Frontal cortex (tissue), 4 donors: ENCODE results near the gene CASK. TPM values are rescaled to one million over a fixed set of nuclear protein-coding genes. Genes with fewer than 3 reads are reported as not detected.

Experiments used
- DNase-seq, 2 donors: peaks; one replicate each; pipeline ENCODE4 v3.0.0; 2012; ENCODE audit warnings: low spot score in 2 of 2
- FAIRE-seq: peaks from 2 replicates; lab custom pipeline; 2012; peaks lifted over from hg19 to GRCh38; lab: Jason Lieb, UNC
- total RNA-seq: library from RNA; depleted of rRNA; stranded (reverse); fragments of >200 nt; gene quantifications from one replicate; pipeline ENCODE4 v1.2.3, GENCODE V29; 2014
- donor health status: control.
- donor health status: control.
- donor health status: control.

CASK gene
- total RNA-seq, 1 donor from 2014 or later, result 72.6 TPM

DNA sequence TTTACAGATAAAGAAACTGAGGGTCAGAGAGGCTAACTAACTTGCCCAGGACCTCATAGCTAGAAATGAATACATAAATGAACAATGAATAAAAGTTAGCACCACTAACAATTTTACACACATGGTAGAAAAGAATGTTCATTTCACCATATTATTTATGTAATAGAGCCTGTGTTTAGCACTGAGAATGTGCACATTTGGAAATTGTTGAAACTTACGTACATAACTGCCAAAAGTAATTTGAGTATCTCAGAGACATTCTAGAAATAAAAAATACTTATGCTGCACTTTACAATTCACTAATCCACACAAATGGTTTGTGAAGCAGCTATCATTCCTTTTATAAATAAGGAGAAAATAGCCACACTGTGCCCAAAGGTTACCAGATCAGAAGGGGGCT is 9.9 kb downstream of the CASK start:
- no peak for FAIRE-seq

DNA sequence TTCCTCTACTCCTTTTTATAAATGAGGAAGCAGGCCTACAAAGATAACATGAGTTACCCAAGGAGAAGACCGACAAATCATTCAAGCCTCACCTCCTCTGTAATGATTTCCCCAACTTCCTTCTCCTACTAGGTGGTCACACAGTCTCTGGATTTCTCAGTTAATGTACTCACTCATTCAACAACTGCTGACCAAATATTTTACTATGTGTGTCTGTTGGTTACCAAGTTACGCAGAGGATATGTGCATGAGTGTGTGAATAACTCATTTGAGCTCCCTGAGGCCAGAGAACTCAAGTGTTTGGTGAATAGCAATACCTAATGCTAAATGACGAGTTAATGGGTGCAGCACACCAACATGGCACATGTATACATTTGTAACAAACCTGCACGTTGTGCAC is 10.4 kb downstream of the CASK start:
- DNase-seq, result no peak
- no peak for FAIRE-seq

More for the DNA sequence above, 9.9 kb downstream of the CASK start:
- no peak for DNase-seq

DNA sequence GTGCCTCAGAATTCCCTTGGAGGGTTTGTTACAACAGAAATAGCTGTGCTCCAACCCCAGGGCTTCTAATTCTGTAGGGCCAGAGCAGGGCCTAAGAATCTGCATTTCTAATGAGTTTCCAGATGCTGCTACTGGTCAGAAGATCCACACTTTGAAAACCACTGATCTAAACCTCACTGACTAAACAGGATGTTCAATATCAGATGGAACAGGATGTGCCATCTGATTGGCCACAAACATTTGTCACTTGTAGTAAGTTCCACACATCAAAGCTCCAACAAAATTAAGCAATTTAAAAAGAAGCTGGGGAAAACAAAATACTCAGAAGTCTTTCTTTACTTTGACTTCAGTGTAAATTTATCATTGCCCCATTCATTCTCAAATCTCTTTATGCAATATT is 14.3 kb downstream of the CASK start:
- DNase-seq, result no peak
- no peak for FAIRE-seq

DNA sequence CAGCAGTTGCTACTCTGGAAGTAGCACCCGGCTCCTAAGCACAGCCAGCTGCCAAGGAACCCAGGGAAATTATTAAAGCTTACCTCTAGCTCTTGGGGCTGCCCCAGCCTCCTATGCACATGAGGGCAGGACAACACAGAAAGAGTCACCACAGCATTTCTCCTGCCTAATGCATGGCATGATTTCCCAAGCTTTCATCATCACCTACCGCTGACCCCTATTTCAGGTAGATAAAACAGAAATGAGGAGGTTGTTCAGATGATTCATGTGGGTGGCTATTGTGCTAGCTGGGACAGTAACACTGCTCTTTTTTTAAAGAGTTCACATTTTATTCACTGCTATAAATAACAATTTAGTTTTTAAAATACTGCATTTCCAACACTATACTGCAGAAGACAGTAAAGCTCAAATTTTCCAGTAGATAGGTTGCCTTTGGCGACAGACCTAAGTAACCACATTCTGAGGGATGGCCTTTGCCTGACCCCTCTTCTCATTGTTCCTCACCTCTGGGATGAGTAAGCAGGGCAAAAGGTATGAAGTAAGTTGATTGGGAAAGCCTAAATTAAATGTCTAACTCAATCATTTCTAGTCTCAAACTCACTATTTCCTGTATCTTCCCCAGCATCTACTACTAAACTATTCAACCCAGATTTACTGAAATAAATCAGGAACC is 16.7 kb downstream of the CASK start:
- no peak for DNase-seq
- no peak for FAIRE-seq

DNA sequence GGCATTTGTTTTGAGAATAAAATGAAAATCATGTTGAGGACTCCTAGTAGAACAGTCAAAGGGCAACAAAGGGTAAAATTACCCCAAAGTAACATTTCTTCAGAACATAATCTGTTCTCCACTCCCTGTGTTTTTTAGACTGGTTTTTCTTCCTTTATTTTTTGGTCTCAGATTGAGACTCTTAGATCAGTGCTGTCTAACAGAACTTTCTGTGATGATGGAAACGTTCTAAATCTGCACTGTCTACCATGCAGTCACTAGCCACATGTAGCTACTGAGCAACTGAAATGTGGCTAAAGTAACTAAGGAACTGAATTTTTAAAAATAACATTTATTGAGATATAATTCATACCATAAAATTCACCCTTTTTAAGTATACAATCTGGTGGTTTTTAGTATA is 19.8 kb downstream of the CASK start:
- FAIRE-seq, result no peak
- DNase-seq, result no peak

DNA sequence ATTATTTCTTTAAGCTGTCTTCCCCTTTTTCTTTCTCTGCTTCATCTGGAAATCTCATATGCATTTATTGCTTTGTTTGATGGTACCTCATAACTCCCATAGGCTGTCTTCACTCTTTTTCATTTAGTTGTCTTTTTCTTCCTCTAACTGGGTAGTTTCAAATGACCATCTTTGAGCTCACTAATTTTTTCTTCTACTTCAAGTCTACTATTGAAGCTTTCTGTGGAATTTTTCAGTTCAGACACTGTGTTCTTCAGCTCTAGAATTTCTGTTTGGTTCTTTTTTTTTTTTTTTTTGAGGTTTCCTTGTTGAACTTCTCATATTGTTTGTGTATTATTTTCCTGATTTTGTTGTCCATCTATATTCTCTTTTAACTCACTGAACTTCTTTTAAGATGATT is 23.0 kb downstream of the CASK start:
- DNase-seq (no peak), FAIRE-seq (no peak)

DNA sequence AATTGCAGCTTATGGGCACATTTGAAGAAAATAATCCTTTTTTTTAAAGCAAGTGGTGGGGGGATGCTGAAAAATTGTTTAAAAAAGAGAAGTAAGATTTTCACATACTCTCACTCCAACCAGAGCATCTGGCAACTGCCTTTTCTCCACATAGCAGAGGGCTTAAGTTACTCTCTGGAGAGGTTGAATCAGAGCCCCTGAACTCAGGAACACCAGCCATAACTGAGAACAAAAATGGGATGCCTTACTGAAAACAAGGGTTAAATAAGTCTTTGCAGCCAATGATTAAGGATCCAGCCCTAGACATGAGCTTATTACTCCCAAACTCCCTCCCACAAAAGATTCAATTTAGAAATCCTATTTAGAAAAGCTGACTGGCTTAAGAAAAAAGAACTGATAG is 27.5 kb downstream of the CASK start:
- no peak for DNase-seq
- no peak for FAIRE-seq

DNA sequence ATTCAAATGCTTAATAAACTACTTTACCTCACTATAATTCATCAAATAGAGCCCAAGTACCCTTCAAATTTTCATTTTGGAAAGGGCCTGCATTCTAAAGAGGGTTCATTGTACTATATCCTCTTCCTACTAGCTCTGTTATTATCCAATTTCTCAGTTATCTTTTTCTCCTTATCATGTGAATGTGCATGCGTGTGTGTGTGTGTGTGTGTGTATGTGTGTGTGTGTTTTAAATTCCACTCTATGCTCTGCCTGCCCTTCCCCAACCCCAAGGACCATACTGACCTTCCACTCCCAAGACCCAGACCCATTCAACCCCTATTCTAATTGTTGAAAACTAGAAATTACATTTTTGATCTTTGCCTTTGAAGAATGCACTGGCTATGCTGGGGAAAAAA is 33.3 kb downstream of the CASK start:
- FAIRE-seq (no peak), DNase-seq (no peak)

DNA sequence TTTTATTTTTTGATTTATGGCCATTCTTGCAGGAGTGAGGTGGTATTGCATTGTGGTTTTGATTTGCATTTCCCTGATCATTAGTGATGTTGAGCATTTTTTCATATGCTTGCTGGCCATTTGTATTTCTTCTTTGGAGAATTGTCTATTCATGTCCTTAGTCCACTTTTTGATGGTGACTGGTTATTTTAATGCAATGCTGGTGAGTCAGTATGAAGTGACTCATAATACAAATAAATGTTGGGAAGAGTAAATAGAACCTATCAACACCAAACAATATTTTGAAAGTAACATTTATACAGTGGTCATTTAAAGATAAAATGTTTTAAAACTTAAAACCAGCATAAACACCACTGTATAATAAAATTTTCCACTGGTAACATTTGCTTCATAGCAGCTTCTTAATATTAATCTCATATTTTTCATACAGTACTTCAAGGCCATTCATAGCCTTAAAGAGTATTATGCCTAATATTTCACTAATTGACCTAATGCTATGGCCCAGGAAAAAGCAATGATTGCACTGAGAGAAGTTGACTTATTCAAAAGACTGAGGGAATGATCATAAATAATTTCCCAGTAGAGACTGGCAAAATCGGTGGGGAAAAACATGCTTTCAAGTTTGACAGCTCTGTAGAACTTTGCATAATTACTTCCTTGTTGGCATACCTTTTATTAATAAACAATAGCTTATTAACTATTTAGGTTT is 33.9 kb downstream of the CASK start:
- DNase-seq (no peak), FAIRE-seq (no peak)

DNA sequence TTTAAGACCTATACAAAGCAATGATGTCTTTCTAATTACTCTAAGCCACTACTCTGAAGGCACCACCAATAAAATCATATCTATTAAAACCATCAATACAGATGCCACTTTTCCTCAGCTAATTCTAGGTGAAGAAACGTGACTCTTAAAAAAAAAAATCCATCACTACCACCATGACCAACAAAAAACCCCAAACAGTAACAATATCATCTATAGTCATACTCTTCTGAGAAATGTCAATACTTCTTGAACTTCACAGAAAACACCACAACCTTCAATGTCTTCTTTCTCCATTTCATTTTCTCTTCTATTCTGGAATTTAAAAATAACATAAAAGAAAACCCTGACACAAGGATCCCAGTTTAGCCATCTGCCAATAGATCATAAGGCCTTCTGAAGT is 35.7 kb downstream of the CASK start:
- FAIRE-seq (no peak), DNase-seq (no peak)

DNA sequence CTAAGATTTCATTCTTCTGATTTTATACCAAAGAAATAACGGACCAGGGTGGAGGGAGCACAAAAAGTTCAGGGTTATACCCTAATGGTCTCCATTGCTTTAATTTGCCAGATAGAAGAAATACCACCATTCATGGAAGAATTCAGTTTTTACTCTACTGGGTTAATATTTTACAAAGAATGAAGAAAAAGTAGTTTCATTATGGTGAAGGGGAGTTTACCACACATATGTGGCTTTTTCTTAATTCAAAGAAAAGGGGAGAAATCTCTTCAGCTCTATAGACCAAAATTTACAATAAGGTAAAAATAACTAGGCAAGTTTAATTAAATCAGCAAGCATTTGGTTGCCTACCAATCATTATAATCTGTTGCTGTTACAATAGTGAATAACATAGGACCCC is 37.6 kb downstream of the CASK start:
- no peak for FAIRE-seq

DNA sequence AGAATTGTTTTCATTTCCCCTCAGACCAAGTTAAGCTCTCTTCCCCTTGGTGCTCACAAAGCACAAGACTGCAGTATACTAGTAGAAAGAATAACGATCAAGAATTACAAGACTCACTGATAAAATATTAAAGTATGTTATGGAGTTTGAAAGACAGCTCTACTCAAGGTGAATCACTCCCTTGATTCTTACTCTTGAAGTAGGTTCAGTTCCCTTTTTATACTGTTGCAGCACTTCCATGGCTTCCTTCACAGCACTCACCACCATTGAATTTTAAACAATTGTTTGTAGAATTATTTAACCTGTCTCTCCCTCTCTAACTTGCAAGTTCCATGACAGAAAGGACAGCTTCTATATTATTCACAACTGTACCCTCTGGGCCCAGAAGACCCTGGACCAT is 42.2 kb downstream of the CASK start:
- no peak for DNase-seq
- no peak for FAIRE-seq

More for the DNA sequence above, 37.6 kb downstream of the CASK start:
- DNase-seq, result no peak

DNA sequence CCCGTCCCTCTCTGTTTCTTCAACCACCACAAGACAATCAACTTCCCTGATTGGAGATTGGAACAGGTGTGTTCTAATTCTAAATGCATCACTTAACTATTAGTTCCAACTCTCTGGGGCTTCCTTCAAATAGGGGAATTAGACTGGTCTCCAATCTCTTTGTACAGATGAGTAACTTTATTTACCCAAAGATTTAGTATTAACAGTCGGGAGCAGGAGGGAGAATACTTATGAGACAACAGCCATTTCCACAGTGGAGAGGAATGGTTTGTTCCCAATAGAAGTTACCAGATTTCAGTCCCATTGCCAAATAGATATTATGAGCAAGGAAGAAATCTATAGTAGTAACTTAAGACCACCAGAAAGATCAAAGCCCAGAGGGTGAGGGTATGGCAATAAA is 46.2 kb downstream of the CASK start:
- FAIRE-seq (no peak), DNase-seq (no peak)

DNA sequence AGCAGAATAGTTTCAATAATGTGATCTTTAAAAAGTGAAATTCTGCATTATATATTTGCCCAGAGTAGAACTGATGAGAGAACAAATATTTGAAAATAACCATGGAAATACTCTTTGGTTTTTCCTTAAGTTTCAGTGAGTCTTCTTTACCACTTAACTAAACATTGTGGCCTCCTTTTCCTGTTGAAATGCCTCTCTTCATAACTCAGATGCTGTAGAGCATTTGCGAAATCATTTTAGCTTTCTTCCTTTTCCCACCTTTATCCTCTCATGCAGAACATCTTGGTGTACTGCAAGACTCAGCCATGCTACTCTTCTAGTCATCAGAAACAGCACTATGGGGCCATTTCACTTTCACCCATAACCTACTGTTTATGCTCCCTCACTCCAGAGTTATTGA is 48.2 kb downstream of the CASK start:
- DNase-seq (no peak), FAIRE-seq (no peak)

DNA sequence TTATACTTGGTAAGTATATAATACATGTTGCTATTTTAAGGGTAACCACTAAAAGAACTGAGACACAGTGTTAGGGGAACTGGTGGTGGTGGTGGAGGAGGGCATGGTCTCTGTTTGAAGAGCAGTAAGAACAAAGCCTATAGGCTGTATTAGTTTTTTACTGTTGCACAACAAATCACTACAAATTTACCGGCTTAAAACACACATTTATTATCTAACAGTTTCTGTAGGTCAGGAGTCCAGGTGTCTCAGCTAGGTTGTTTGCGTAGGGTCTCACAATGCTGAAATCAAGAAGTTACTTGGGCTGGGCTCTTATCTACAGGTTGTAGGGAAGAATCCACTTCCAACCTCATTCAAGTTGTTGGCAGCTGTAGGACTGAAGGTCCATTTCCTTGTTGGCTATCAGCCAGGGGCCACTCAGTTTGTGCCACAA is 52.6 kb downstream of the CASK start:
- no peak for DNase-seq
- FAIRE-seq, result no peak

DNA sequence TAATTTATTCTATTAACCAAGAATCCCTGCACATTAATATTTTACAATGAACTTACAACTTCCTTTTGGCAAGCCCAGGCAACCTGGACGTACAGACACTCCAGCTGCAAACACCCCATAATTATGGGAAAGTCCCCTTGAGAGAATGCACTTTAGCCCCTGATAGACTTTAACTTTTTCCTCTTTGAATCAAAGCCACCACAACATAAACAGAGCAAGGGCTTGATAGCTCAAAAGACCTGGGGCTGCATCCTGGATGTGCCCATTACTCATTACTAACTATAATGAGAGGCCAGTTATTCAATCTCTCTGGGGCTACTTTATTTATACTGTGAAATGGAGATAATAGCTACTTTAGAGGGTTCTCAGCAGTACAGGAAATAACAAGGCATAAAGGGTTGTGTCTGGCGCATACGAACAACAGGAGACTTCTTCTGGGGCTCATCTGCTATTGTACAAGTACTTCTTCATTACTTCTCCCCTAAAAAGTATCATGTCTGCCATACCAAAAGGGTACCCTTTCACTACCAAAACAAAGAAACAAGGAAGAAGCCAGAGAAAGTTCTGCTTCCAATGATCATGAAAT is 54.9 kb downstream of the CASK start:
- DNase-seq, result no peak
- FAIRE-seq, result no peak

DNA sequence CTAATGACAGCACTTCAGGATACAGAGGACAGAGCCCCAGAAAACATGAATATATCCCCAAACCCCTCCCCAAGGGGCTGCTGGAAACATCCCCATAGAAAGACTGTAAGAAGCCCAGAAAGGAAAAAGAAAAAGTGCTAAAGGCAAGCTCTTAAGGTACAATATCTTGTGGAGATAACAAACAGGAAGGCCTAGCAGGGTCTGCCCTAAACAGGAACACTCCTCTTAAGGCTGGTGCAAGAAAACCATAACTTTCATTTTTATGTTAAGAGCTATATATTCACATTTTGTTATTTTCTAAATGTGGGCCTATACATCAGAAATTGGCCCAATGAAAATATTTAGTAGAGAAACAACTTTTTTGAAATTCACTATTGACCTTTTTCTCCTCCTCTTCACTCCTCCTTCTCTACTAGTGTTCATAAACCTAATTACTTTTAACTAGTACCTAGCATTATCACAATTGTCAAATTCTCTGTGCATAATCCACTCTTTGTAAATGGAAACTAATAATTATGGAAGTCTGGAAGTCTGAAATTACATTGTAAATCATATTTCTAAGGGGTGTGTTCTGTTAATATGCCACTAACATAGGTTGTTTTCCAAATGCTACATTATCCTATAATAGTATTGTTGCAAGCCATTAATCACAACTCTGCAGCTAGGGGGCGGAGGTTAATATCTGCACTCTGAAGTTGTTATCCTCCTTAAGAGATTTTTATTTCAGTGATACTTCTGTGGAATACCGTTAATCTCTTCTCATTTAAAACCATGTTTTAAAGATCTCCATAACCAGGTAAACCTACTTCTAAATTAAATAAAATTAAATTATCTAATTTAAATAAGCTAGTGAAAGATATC is 59.8 kb downstream of the CASK start:
- DNase-seq (no peak), FAIRE-seq (no peak)

DNA sequence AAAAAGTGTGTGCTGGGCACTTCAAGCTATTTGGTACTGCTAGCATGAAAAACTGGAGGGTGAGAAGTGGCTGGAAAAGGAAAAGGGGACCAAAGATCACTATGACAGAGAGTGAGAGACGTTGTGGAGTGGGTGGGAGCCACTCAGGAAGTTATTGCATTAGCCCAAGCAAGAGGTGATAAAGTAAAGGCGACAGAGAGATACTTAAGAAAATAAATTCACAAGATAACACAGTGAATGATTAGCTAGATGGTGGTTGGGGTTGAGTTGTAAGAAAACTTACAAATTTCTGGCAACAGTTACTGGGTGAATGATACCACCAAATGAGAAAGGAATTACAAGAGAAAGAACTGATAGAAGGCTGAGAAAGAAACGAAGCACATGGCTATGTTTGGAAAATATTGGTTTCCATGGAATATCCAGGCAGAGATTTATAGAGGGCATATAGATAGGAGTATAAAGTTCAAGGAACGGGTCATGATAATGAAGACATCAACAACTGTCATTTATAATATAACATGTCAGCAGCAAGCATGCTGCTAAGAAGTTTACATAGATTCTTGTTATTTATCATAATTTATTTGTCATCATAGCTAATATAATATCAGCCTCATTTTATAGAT is 60.7 kb downstream of the CASK start:
- FAIRE-seq, result no peak

DNA sequence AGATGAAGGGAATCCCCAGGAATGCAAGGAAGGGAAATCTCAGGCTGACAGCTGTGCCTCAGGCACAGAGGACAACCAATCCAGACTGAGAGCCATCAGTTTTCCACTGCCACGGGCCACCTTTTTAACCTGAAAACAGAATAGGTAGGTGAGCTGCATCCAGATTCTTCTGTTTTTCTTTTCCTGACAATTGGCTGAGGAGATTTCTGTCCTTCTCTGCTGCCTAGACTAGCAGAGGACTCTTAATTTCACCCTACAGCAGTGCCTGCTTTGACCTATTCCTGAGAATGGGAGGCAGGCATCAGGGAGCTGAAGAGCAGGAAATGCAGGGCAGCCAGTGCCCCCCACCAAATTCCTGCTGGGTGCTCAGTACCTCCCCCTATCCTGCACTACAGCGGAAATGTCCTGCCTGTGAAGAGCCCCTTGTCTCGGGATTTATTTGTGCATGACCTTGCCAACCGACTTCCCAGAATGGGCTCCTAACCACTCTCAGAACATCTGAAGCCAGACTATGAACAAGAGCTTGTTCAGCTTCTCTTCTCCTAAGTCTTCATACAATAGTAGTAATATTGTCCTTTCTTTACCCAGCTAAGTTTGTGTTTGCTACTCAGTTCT is 65.1 kb downstream of the CASK start:
- DNase-seq (no peak), FAIRE-seq (no peak)

More for the DNA sequence above, 60.7 kb downstream of the CASK start:
- no peak for DNase-seq

DNA sequence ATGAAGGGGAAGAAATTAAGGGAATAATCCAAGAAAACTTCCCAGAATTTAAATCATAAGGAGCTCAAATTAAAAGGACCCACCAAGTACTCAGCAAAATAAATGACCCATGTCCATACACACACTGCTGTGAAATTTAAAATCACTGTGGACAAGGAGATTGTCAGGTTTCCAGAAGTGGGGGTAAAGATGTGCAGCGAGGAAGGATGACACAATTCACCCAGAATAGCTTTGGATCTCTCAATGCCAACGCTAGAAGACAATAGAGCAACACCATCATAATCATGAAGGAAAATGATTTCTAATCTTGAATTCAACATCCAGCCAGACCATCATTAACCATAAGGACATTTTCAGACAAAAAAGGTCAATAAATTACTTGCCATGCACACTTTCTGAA is 65.7 kb downstream of the CASK start:
- FAIRE-seq (no peak), DNase-seq (no peak)
